HCEC 1CT (cell line): ENCODE data around the gene MUCL3.
"Not testable (repeated sequence)": the region's sequence is repeated elsewhere in the genome, so short reads cannot be mapped to it uniquely, and the experiment has no call there.

Experiments
- DNase-seq: peaks from one replicate; pipeline ENCODE4 v3.0.0-alpha.2; 2017

MUCL3 gene

DNA sequence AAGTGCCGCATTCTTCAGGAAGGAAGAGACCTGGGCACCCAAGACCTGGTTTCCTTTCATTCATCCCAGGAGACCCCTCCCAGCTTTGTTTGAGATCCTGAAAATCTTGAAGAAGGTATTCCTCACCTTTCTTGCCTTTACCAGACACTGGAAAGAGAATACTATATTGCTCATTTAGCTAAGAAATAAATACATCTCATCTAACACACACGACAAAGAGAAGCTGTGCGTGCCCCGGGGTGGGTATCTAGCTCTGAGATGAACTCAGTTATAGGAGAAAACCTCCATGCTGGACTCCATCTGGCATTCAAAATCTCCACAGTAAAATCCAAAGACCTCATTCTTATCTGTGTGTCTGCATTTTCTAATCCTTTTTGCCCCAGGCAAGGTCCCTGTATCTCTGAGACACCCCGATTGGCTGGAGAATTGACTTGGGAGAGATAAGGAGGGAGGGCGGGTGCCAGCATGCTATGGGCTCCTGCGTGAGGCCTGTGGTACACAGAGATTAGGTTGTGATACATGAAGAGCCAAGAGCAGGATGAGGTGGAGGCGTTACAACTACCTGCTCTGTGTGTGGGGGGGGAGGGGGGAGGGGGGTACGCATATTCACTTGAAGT is 47.5 kb downstream of the MUCL3 start:
- DNase-seq: no peak

DNA sequence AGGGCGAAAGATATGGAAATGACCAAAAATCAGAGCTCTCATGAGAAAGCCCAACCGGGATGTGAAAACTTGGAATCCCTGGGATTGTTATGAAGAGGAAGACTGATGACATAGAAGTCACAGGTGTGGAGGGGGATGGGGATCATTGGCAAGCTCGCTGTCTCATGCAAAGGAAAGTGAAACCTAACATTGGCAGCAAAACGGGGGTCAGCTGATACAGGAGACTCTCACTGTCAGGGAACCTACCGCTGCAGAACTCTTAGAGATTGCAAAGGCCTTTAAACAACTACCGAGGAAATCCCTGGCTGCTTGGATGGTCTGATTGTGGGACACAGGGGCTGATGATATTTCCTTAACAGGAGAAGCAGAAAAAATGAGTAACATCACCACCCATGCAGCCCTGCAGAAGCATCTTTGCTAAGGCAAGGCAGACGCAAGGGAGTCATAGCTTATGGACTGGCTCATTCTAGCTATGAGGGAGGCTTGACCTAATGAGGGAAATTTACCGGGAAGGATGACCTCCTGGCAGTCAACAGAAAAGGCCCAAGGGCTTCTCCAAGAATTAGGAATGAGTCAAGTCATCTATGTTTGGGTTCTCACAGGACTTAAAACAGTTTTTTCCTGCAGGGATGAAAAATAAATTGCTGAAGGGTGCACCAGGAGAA is 49.8 kb downstream of the MUCL3 start:
- DNase-seq: no peak

DNA sequence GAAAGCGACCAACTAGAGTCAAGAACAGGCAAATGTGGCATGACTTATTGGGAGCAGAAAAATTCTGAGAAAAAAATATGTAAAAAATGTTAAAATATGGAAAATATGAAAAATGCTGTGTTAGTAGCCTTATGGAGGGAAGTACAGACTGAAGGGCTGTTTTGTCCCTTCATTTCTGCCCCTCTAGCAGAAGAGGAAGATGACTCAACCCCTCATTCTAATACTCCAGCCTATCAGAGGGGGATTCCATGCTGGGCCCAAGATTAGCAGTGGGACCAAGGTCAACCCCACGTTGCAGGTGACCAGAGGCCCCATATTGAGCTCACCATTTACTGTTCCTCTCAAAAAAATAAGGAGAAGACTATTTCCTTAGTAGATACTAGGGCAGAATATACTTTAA is 51.1 kb downstream of the MUCL3 start:
- no peak for DNase-seq

DNA sequence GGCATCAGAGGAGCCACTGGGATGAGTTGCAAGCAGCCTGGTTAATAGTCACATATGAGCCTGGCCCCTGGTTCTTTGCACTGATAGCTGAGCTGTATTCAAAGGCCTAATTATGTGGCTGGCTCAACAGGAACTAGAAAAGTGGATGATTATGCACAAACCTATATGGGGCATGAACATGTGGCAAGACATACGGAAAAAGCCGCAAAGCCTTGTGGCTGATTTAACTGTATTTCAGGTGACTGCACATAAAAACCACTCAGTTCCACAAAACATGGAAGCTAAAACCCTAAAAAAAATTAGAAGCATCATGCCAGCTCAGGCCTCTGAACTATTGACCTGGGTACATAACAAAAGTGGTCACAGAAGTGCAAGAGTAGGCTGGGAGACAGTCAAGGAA is 56.5 kb downstream of the MUCL3 start:
- DNase-seq: no peak

DNA sequence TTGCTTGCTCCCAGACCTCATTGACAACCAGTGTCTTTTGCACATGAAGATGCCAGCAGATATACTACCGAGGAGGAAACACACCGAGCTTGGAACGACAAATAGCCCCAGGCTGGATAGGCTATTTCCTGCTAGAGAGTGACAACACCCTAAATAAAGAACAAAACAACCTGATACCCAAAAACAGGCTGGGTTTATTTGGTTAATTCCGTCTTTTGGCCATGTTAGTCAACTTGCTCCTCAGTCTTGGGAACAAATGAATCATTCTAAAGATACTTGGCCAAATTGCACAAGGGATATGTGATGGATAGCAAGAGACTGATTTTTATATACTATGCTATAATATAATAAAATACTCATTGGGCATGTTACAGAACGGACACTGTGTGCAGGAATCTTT is 58.0 kb downstream of the MUCL3 start:
- peak; percentile 63 for DNase-seq

DNA sequence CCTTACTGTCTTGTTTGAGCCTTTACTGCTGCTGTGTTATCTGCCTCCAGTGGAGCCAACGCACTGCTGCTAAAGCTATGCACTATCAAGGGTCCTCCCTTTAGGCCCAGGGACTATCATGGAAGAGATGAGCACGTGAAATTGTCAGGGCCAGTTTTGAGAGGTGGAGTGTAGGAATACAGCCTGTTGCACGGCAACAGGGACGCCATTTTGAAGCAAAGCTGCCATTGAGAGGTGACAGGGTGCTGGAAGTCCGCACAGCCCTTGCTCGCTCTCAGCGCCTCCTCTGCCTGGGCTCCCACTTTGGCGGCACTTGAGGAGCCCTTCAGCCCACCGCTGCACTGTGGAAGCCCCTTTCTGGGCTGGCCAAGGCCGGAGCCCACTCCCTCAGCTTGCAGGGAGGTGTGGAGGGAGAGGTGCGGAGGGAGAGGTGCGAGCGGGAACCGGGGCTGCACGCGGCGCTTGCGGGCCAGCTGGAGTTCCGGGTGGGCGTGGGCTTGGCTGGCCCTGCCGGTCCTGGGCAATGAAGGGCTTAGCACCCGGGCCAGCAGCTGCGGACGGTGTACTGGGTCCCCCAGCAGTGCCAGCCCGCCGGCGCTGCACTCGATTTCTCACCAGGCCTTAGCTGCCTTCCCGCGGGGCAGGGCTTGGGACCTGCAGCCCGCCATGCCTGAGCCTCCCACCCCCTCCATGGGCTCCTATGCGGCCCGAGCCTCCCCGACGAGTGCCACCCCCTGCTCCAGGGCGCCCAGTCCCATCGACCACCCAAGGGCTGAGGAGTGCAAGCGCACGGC is 59.5 kb downstream of the MUCL3 start:
- not testable (repeated sequence) for DNase-seq

DNA sequence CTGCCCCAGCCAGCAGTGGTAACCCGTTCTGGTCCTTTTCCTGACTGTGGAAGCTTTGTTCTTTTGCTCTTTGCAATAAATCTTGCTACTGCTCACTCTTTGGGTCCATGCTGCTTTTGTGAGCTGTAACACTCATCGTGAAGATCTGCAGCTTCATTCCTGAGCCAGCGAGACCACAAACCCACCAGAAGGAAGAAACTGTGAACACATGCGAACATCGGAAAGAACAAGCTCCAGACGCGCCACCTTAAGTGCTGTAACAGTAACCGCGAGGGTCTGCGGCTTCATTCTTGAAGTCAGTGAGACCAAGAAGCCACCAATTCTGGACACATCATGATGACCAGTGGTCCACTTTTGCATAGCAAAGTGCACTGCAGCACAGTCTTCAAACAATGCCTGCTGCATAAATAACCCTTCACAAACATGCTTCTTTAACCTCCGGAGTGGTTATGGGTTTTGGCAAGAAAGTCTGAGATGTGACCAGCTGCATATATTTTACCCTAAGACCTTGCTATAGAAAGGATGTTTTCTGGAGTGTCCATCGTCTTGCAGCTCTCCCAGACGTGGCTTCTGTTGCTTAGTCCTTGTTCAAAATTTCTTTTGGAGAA is 60.6 kb downstream of the MUCL3 start:
- no peak for DNase-seq

DNA sequence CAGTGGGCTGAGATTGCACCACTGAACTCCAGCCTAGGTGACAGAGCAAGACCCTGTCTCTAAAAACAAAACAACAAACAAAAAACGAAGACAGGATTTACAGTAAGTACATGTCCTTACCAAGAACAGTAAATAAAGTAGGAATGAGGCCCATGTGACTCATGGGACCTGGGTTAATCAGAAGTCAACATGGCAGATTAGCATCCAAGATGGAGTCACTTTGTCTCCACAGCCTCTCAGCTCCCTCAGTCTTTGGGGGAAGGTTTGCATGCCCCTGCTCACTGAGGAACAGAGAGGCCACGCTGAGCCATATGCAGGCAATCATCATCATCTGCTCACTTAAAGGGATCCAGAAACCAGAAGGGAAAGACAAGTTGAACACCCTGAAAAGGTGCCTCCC is 61.7 kb downstream of the MUCL3 start:
- DNase-seq: no peak
